Osteoblast (primary cell): ENCODE results near the gene USP33. TPM values are rescaled to one million over a fixed set of nuclear protein-coding genes. Genes with fewer than 3 reads are reported as not detected.

Experiments
- DNase-seq: peaks from one replicate; pipeline ENCODE4 v3.0.0; 2011; ENCODE audit warnings: low spot score, mixed read lengths; ENCODE audit not compliant: insufficient read length; ENCODE audit errors: missing footprints
- H2AFZ ChIP-seq: 2 replicates; pipeline ENCODE4 v1.6.0; 2011; ENCODE audit warnings: mild to moderate bottlenecking, low read length
- H3K27ac ChIP-seq: 2 replicates; pipeline ENCODE4 v1.5.1; 2011; ENCODE audit warnings: mild to moderate bottlenecking, low read depth, low read length, moderate library complexity
- H3K27me3 ChIP-seq: 2 replicates; pipeline ENCODE4 v1.6.0; 2012; ENCODE audit warnings: mild to moderate bottlenecking, control low read depth, inconsistent platforms, low read length, moderate library complexity; ENCODE audit not compliant: insufficient read depth
- H3K36me3 ChIP-seq: 2 replicates; pipeline ENCODE4 v1.5.1; 2011; ENCODE audit warnings: mild to moderate bottlenecking, low read length, control low read depth, moderate library complexity; ENCODE audit not compliant: insufficient read depth
- H3K4me1 ChIP-seq: 2 replicates; pipeline ENCODE4 v1.5.1; 2011; ENCODE audit warnings: mild to moderate bottlenecking, low read length, control low read depth, moderate library complexity; ENCODE audit not compliant: insufficient read depth
- H3K4me2 ChIP-seq: 2 replicates; pipeline ENCODE4 v1.6.0; 2011; ENCODE audit warnings: mild to moderate bottlenecking, low read length; ENCODE audit not compliant: insufficient read depth
- H3K4me3 ChIP-seq: fragments of 200-600 bp; sonication (generic); 3 replicates; pipeline ENCODE4 v1.5.1; 2012; ENCODE audit warnings: mild to moderate bottlenecking, low read length, inconsistent platforms; ENCODE audit not compliant: insufficient read depth
- H3K79me2 ChIP-seq: 2 replicates; pipeline ENCODE4 v1.6.0; 2012; ENCODE audit warnings: mild to moderate bottlenecking, low read length, control low read depth, inconsistent platforms; ENCODE audit not compliant: insufficient read depth
- H3K9me3 ChIP-seq: 2 replicates; pipeline ENCODE4 v1.5.1; 2011; ENCODE audit warnings: low read depth, low read length, control low read depth
- H4K20me1 ChIP-seq: 2 replicates; pipeline ENCODE4 v1.6.0; 2012; ENCODE audit warnings: mild to moderate bottlenecking, low read length, control low read depth; ENCODE audit not compliant: insufficient read depth
- CTCF ChIP-seq: IDR thresholded peaks from 2 replicates; pipeline ENCODE4 v1.5.1; 2011; ENCODE audit warnings: mild to moderate bottlenecking, low read depth, low read length, moderate library complexity; ENCODE audit errors: extremely low read depth
- total RNA-seq: library from RNA; depleted of rRNA; stranded (reverse); fragments of >200 nt; gene quantifications from 2 replicates; pipeline ENCODE4 v1.2.3, GENCODE V29; 2012

The USP33 gene
- total RNA-seq, 1 donor: 89.8 TPM

GRCh38 chr1:77683160-77684148 lies 76.2 kb downstream of the USP33 start:
- peak; percentile 70 for TF ChIP-seq CTCF
- peak overlapping the region; percentile 88 for H3K4me3 ChIP-seq
- H3K4me1 ChIP-seq: peaks cover 10% of the 10 kb centered on the region
- H3K36me3 ChIP-seq: no peaks in the 10 kb centered on the region
- H3K79me2 ChIP-seq: peaks cover 40% of the 10 kb centered on the region
- H3K27me3 ChIP-seq: no peaks in the 10 kb centered on the region
- peak overlapping the region; percentile 98 for H2AFZ ChIP-seq
- peak overlapping the region; percentile 95 for H3K27ac ChIP-seq
- H3K9me3 ChIP-seq: no peaks in the 10 kb centered on the region
- H4K20me1 ChIP-seq: peaks cover 4% of the 10 kb centered on the region
- H3K4me2 ChIP-seq: peak overlapping the region; percentile 91
- peak; percentile 97 for DNase-seq

GRCh38 chr1:77682460-77683159 lies 77.0 kb downstream of the USP33 start, which contains the start of gene ZZZ3:
TSS of gene ZZZ3 (minus strand) at chr1:77682658. CDS start at chr1:77633354, 49,304 bp downstream.
- no peak for TF ChIP-seq CTCF
- H3K79me2 ChIP-seq: peaks cover 48% of the 10 kb centered on the region
- peaks cover 4% of the 10 kb centered on the region for H4K20me1 ChIP-seq
- H3K27me3 ChIP-seq: no peaks in the 10 kb centered on the region
- peak within 1 kb of the TSS; percentile 97 for H3K4me2 ChIP-seq
- peak within 1 kb of the TSS; percentile 95 for H3K27ac ChIP-seq
- H3K9me3 ChIP-seq: no peaks in the 10 kb centered on the region
- H3K4me1 ChIP-seq: peaks cover 10% of the 10 kb centered on the region
- DNase-seq: peak; percentile 96
- no peaks in the 10 kb centered on the region for H3K36me3 ChIP-seq
- H2AFZ ChIP-seq: peak within 1 kb of the TSS; percentile 98
- peak within 1 kb of the TSS; percentile 88 for H3K4me3 ChIP-seq

- peaks cover 10% of the 10 kb centered on the region for H3K4me1 ChIP-seq
- no peak for DNase-seq
These were observed 79.5 kb downstream of the USP33 start for GRCh38 chr1:77680173-77680572.

More at GRCh38 chr1:77680173-77680572, 79.5 kb downstream of the USP33 start:
- Histone ChIP-seq H3K4me3 (no peak overlapping the region), H3K27me3 (no peaks in the 10 kb centered on the region), H3K27ac (no peak overlapping the region), H3K9me3 (no peaks in the 10 kb centered on the region), H3K4me2 (peak overlapping the region; percentile 19), H3K79me2 (peaks cover 72% of the 10 kb centered on the region), H4K20me1 (peaks cover 10% of the 10 kb centered on the region), H3K36me3 (no peaks in the 10 kb centered on the region), H2AFZ (no peak overlapping the region)
- TF ChIP-seq CTCF: no peak
